ENCODE measurements around the gene HACD3.

The HACD3 gene

DNA sequence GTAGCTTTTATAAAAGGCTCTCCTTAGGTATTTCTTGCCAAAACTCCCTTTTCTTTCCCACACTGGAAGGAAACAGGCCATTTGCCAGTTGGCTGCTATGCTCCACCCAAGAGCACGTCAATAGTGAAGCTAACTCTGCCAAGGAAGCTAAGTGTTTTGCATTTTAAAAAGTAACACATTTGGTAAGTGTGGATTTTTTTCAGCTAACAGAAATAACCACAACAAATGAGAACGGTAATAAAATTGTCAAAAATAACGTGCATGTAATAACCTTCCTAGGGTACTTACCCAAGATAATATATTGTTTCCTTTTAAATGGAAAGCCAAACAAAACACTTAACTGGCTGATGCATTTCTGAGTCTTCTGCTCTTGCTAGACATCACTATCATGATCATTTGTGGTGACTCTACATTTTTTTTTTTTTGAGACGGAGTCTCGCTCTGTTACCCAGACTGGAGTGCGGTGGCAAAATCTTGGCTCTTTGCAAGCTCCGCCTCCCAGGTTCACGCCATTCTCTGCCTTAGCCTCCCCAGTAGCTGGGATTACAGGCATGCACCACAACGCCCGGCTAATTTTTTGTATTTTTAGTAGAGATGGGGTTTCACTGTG, 17.4 kb upstream of the HACD3 start:
- no peak for DNase-seq
- no peaks in the 10 kb centered on the region for H3K4me1 ChIP-seq
- H3K4me3 ChIP-seq (ENCODE audit: low read depth, low read length): no peak overlapping the region
- H3K36me3 ChIP-seq: peaks cover 49% of the 10 kb centered on the region
- TF ChIP-seq, protein P1, sequence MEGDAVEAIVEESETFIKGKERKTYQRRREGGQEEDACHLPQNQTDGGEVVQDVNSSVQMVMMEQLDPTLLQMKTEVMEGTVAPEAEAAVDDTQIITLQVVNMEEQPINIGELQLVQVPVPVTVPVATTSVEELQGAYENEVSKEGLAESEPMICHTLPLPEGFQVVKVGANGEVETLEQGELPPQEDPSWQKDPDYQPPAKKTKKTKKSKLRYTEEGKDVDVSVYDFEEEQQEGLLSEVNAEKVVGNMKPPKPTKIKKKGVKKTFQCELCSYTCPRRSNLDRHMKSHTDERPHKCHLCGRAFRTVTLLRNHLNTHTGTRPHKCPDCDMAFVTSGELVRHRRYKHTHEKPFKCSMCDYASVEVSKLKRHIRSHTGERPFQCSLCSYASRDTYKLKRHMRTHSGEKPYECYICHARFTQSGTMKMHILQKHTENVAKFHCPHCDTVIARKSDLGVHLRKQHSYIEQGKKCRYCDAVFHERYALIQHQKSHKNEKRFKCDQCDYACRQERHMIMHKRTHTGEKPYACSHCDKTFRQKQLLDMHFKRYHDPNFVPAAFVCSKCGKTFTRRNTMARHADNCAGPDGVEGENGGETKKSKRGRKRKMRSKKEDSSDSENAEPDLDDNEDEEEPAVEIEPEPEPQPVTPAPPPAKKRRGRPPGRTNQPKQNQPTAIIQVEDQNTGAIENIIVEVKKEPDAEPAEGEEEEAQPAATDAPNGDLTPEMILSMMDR (IDR thresholded peaks at IDR 0.05; ENCODE audit: low read depth, low read length): no peak
- no peaks in the 10 kb centered on the region for H3K27me3 ChIP-seq
- H3K9me3 ChIP-seq: no peaks in the 10 kb centered on the region

DNA sequence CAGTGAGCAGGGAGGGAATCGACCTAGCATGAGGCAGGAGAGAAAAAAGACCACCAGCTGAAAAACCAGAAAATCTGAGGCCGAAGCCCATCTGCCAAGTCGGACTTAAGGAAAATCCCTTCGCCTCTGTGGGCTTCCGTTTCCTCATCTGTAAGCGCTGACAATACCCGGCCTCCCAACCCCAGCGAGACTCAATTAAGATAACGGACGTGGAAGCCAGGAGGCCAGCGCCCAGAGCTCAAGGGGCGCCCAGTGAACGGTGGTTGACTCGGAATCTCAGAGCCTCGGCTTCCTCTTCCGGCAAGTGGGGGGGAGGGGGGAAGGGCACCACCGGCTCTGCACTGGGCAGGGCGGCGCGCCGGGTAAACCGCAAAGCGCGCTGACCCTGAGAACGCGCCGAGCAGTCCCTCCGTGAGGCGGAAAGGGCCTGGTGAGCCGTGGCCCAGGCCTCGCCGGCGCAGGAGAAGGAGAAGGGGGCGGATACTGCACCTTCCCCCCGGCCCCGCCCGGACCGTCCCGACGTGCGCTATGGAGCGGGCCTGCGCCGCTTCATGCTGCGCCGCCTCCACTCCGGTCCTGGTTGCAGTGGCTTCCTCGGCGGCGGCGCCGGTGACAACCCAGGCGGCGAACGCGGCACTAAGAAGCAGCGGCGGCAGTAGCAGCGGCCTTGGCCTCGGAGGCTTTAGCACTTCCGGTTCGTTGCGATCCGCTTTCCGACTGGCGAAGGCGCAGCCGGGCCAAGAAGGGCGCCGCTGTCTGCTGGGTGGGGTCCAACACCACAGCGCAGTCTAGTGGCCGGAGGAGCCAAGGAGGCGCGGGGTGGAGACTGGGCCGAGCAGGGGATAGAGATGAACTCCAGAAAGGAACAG, 13.0 kb upstream of the HACD3 start, which contains the start of gene DPP8:
TSS of gene DPP8 (minus strand) at position 693 of the 869 bp plus-strand sequence. CDS start 5,136 bp downstream, outside the sequence.
- Histone ChIP-seq H3K4me3 (ENCODE audit: low read depth, low read length) (peak within 1 kb of the TSS; percentile 84), H3K27me3 (no peaks in the 10 kb centered on the region), H3K36me3 (peaks cover 20% of the 10 kb centered on the region), H3K4me1 (no peaks in the 10 kb centered on the region), H3K9me3 (no peaks in the 10 kb centered on the region)
- peak; percentile 96 for DNase-seq
- TF ChIP-seq, protein P1 (IDR thresholded peaks at IDR 0.05; ENCODE audit: low read depth, low read length): peak; percentile 95

DNA sequence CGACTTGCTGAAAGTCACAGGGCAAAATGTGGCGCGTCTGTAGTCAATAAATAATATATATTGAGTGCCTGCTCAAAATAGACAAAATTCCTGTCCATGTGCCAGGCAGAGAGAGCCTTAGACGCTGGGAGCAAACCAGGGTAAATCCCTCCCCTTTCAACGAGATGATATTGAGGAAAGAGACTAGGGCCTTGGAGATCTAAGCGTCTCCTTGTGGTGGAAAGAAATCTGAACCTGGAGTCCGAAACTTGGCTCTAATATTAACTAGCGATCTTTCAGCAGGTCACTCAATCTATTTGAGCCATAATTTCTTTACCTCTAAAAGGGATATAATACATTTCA, 12.4 kb upstream of the HACD3 start:
- no peaks in the 10 kb centered on the region for H3K9me3 ChIP-seq
- TF ChIP-seq, protein P1 (IDR thresholded peaks at IDR 0.05; ENCODE audit: low read depth, low read length): no peak
- peaks cover 17% of the 10 kb centered on the region for H3K36me3 ChIP-seq
- H3K27me3 ChIP-seq: no peaks in the 10 kb centered on the region
- DNase-seq: no peak
- peak overlapping the region; percentile 84 for H3K4me3 ChIP-seq (ENCODE audit: low read depth, low read length)
- H3K4me1 ChIP-seq: no peaks in the 10 kb centered on the region

DNA sequence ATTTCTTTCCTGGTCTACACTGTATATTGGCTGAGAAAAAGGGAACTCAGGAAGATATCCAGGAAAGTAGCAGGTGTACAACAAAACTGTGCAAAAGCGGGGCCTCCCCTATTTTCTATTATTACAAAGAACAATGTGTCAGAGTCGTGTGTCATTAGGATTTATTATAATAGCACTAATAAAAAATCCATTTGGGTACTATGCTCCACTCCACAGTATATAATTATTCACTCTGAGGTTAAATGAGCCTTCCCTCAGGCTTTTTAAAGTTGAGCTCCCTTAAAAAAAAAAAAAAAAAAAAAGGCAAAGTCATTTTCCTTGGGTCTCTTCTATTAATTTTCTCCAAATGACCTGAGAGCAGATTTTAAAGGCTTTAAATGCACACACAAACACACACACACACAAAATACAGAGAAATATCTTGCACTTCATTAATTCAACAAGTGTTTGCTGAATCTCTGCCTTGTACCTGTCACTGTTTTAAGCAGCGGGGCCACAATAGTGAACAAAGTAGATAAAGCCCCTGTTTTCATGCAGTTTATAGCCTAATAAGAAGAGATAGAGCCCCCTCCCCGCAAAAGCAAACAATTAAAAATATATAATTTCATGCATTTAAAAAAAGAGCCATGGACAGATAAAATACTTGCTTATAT, 11.5 kb upstream of the HACD3 start:
- TF ChIP-seq, protein P1 (IDR thresholded peaks at IDR 0.05; ENCODE audit: low read depth, low read length): no peak
- no peaks in the 10 kb centered on the region for H3K4me1 ChIP-seq
- no peak overlapping the region for H3K4me3 ChIP-seq (ENCODE audit: low read depth, low read length)

DNA sequence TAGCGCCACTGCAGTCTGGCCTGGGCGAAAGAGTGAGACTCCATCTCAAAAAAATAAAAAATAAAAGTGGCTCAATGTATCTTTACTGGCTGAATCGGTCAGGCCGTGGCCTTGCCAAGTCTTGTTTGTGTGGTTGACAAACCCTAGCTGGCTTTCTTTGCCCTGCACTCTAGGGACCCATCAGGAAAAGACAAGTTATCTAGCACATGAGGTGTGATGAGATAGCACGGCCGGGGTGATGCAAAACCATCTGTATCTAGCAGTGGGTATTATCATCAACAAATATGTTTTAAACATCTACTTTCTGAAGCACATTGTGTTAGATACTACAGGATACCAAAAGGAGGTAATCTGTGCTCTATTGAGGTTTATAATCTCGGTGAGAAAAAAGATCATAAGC, 8.9 kb upstream of the HACD3 start:
- H3K36me3 ChIP-seq: peaks cover 4% of the 10 kb centered on the region
- no peaks in the 10 kb centered on the region for H3K4me1 ChIP-seq
- TF ChIP-seq, protein P1 (IDR thresholded peaks at IDR 0.05; ENCODE audit: low read depth, low read length): no peak
- no peak for DNase-seq
- H3K4me3 ChIP-seq (ENCODE audit: low read depth, low read length): no peak overlapping the region
- H3K9me3 ChIP-seq: no peaks in the 10 kb centered on the region
- no peaks in the 10 kb centered on the region for H3K27me3 ChIP-seq

More for the DNA sequence above, 11.5 kb upstream of the HACD3 start:
- no peaks in the 10 kb centered on the region for H3K9me3 ChIP-seq
- H3K27me3 ChIP-seq: no peaks in the 10 kb centered on the region
- no peak for DNase-seq
- peaks cover 13% of the 10 kb centered on the region for H3K36me3 ChIP-seq
